Liver (tissue), 3 donors: ENCODE data around the gene IGDCC3.

Experiments used
- FOXA1 ChIP-seq: IDR thresholded peaks from 2 replicates; pipeline ENCODE4 v1.6.1; 2016; ENCODE audit warnings: antibody characterized with exemption
- JUND ChIP-seq, 2 donors: IDR thresholded peaks; 2 replicates each; pipeline ENCODE4 v1.6.1; 2016; ENCODE audit warnings: antibody characterized with exemption in 2 of 2
- RAD21 ChIP-seq, 2 donors: IDR thresholded peaks; 2 replicates each; pipeline ENCODE4 v1.6.1; 2016; ENCODE audit warnings: antibody characterized with exemption in 2 of 2, mild to moderate bottlenecking in 2 of 2
- SP1 ChIP-seq: IDR thresholded peaks from 2 replicates; pipeline ENCODE4 v1.6.1; 2018; ENCODE audit warnings: antibody characterized with exemption, mild to moderate bottlenecking
- TAF1 ChIP-seq: conservative IDR thresholded peaks from 2 replicates; pipeline ENCODE4 v1.6.1; 2016; ENCODE audit warnings: antibody characterized with exemption, mild to moderate bottlenecking
- YY1 ChIP-seq: IDR thresholded peaks from 2 replicates; pipeline ENCODE4 v1.6.1; 2016; ENCODE audit warnings: antibody characterized with exemption, mild to moderate bottlenecking
- TF ChIP-seq, protein P1 (sequence below): IDR thresholded peaks from 2 replicates; pipeline ENCODE4 v1.6.1; 2016; ENCODE audit warnings: antibody characterized with exemption
- TF ChIP-seq, protein P2 (sequence below): IDR thresholded peaks from 2 replicates; pipeline ENCODE4 v1.6.1; 2016; ENCODE audit warnings: antibody characterized with exemption
- TF ChIP-seq, protein P3 (sequence below): fragments of 150-350 bp; IDR thresholded peaks from 2 replicates; pipeline ENCODE4 v1.5.1; 2017; ENCODE audit warnings: improper control_type of control experiment, low read depth, low read length; ENCODE audit not compliant: missing input control
- TF ChIP-seq, protein P4 (sequence below): IDR thresholded peaks from 2 replicates; pipeline ENCODE4 v1.6.1; 2016; ENCODE audit warnings: antibody characterized with exemption
- donor health status: healthy.
- donor health status: healthy.

GRCh38 chr15:65375871-65376607 is 1.8 kb downstream of the IGDCC3 start:
- TF ChIP-seq, protein P1, sequence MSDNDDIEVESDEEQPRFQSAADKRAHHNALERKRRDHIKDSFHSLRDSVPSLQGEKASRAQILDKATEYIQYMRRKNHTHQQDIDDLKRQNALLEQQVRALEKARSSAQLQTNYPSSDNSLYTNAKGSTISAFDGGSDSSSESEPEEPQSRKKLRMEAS: no peak
- TF ChIP-seq, protein P2, sequence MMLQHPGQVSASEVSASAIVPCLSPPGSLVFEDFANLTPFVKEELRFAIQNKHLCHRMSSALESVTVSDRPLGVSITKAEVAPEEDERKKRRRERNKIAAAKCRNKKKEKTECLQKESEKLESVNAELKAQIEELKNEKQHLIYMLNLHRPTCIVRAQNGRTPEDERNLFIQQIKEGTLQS: no peak
- TF ChIP-seq, protein P3, sequence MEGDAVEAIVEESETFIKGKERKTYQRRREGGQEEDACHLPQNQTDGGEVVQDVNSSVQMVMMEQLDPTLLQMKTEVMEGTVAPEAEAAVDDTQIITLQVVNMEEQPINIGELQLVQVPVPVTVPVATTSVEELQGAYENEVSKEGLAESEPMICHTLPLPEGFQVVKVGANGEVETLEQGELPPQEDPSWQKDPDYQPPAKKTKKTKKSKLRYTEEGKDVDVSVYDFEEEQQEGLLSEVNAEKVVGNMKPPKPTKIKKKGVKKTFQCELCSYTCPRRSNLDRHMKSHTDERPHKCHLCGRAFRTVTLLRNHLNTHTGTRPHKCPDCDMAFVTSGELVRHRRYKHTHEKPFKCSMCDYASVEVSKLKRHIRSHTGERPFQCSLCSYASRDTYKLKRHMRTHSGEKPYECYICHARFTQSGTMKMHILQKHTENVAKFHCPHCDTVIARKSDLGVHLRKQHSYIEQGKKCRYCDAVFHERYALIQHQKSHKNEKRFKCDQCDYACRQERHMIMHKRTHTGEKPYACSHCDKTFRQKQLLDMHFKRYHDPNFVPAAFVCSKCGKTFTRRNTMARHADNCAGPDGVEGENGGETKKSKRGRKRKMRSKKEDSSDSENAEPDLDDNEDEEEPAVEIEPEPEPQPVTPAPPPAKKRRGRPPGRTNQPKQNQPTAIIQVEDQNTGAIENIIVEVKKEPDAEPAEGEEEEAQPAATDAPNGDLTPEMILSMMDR: no peak
- TF ChIP-seq, protein P4, sequence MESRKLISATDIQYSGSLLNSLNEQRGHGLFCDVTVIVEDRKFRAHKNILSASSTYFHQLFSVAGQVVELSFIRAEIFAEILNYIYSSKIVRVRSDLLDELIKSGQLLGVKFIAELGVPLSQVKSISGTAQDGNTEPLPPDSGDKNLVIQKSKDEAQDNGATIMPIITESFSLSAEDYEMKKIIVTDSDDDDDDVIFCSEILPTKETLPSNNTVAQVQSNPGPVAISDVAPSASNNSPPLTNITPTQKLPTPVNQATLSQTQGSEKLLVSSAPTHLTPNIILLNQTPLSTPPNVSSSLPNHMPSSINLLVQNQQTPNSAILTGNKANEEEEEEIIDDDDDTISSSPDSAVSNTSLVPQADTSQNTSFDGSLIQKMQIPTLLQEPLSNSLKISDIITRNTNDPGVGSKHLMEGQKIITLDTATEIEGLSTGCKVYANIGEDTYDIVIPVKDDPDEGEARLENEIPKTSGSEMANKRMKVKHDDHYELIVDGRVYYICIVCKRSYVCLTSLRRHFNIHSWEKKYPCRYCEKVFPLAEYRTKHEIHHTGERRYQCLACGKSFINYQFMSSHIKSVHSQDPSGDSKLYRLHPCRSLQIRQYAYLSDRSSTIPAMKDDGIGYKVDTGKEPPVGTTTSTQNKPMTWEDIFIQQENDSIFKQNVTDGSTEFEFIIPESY: no peak
- TF ChIP-seq RAD21 (IDR thresholded peaks at IDR 0.05): no peak
- TF ChIP-seq YY1: no peak
- TF ChIP-seq JUND (IDR thresholded peaks at IDR 0.05): no peak
- no peak for TF ChIP-seq TAF1
- TF ChIP-seq FOXA1: no peak
- no peak for TF ChIP-seq SP1
